ENCODE measurements around the gene SLC52A3.

Gene SLC52A3

GRCh38 chr20:766906-767305, 1.4 kb downstream of the SLC52A3 start:
- DNase-seq (ENCODE audit: low read depth in 2 of 2): no peak

GRCh38 chr20:764255-764654, 4.0 kb downstream of the SLC52A3 start:
- DNase-seq (ENCODE audit: low read depth in 2 of 2): no peak

DNA sequence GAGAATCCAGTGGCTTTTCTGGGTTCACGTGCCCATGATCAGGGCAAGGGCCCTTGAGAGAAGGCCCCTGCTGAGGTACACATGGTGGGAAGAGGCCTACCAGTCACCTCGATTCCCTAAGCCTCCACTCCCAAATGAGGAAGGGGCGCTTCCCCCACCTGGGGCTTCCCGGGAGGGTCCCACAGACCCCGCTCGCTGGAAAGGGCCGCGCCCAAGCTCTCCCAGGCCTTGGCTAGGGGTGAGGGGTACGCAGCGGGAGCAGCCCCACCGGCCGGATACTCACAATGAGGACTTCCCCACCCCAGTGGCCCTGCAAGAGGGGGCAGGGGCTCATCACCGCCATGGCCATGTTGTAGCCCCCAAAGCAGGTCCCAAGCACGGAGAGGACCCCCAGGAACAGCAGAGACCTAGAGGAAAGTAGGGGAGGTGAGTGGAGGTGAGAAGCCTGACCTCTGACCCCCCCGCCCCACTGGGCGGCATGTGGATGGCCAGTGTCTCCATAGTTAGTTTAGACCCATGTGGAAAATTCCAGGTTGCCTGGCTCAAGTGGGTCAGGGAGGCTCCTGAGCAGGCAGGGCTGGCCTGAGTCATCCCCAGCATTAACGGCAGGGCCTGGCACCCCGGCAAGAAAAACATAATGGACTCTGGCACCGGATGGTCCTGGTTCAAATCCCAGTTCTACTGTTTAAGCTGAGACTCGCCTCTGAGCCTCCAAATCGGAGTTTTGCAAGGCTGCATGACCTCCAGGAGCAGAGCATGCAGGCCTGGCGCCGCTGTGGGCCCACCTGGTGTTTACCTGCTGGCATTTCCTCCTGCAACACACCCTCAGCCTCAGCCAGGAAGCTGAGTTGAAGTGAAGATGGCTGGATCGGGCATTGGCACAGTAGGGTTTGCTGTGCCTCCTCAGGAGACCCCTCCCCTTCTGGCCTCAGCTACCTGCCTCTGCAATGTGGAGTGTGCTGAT, 6.6 kb downstream of the SLC52A3 start:
- DNase-seq (ENCODE audit: low read depth in 2 of 2): no peak

DNA sequence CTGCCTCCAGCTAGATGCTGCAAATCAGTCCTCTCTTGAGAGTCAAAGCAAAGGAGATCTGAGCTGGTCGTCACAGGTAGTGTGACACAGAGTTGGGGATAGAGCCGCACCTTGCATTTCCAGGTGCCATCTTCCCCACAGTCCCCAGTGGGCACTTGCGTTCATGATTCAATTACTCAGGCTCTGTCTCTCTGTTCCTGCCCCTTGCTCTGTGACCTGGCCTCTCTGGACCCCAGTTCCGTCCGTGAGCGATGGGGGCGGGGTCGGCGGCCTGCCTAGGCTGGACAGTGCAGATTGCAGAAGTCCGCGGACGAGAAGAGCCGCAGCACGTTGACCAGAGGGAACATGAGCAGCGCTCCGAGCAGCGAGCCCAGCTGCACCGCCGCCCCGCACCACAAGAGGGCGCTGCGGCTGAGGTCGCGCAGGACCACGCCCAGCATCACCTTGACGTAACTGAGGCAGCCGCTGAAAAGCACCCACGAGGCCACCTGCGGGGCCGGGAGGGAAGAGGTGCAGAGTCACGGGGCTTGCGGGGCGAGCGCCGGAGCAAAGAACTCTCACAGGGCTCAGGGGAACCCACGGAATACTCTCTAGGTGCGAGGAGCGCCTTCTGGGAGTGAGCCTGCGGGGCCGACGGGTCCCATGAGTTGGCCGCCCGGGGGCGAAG, 7.4 kb downstream of the SLC52A3 start:
- peak; percentile 12 to 36 for DNase-seq (ENCODE audit: low read depth in 2 of 2)

DNA sequence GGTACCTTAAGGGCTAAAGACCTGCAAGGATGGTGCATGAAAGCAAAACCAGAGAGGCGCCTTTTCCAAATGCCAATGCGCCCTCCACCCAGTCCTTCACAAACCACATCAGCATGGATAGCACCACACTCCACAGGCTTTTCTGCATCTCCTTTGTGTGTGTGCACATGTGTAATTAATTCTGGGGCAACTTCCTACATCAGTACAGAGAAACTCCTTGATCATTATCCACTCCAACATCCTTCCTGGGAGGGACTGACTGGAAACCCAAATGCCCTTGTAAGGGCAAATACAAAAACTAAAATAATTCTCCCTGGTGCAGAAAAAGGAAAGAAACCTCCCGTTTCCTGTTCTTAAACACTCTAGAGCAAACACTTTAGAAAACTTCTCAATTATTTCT, 10.8 kb downstream of the SLC52A3 start:
- no peak for DNase-seq (ENCODE audit: low read depth in 2 of 2)

- no peak for DNase-seq (ENCODE audit: low read depth in 2 of 2)
These were observed 12.4 kb downstream of the SLC52A3 start for GRCh38 chr20:755941-756340.

- DNase-seq (ENCODE audit: low read depth in 2 of 2): no peak
These were observed 13.4 kb downstream of the SLC52A3 start for GRCh38 chr20:754904-755303.

DNA sequence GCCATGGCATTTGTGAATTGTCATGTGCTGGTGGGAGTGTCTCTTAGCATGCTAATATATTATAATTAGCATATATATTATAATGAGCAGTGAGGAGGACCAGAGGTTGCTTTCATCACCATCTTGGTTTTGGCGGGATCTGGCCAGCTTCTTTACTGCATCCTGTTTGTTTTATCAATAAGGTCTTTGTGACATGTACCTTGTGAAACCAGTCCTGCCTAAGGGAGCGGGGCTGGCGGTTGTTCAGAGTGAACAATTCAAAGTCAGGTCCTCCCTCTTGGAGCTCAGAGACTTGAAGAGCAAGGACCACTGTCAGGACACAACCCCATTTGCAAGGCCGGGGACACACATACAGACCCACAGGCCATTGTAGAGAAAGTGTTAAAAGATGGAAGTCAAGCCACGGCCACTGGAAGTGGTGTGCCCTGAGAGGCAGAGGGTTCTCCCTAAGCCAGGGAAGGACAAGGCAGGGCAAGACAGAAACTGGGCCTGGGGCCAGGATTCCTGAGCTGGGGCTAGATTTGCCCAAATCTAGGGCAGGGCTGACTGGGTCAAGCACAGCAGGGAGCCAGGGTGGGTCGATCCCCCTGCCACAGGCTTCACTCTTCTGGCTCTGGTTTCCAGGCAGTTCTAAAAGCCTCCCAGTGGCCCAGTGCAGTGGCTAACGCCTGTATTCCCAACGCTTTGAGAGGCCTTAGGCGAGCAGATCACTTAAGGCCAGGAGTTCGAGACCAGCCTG, 14.2 kb downstream of the SLC52A3 start:
- DNase-seq (ENCODE audit: low read depth in 2 of 2): no peak

GRCh38 chr20:753136-753535, 15.2 kb downstream of the SLC52A3 start:
- DNase-seq (ENCODE audit: low read depth in 2 of 2): no peak

- DNase-seq (ENCODE audit: low read depth in 2 of 2): no peak
These were observed 16.0 kb downstream of the SLC52A3 start for GRCh38 chr20:752291-752690.

- DNase-seq (ENCODE audit: low read depth in 2 of 2): no peak
These were observed 16.5 kb downstream of the SLC52A3 start for GRCh38 chr20:751761-752160.

DNA sequence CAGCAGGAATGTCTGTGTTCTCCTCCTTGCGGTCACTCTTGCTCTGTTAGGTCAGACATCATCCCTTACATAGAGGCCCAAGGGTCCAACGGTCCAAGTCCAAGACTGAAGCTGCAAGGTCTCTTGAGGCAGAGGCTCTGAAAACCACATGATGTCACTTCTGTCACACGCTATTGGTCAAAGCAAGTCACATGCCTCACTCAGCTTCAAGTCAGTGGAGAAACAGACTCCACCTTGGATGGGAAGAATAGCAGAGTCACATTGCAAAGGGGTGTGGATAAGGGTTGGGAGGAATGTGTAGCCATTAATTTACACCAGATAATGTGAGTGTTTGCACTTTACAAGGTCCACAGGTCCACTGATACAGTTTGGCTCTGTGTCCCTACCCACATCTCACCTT, 17.5 kb downstream of the SLC52A3 start:
- no peak for DNase-seq (ENCODE audit: low read depth in 2 of 2)

- no peak for DNase-seq (ENCODE audit: low read depth in 2 of 2)
These were observed 22.5 kb downstream of the SLC52A3 start for GRCh38 chr20:745683-746301.

- DNase-seq (ENCODE audit: low read depth in 2 of 2): no peak
These were observed 26.1 kb downstream of the SLC52A3 start for GRCh38 chr20:742156-742555.

GRCh38 chr20:741620-742019, 26.7 kb downstream of the SLC52A3 start:
- DNase-seq (ENCODE audit: low read depth in 2 of 2): no peak

- no peak for DNase-seq (ENCODE audit: low read depth in 2 of 2)
These were observed 28.1 kb downstream of the SLC52A3 start for GRCh38 chr20:740162-740561.

DNA sequence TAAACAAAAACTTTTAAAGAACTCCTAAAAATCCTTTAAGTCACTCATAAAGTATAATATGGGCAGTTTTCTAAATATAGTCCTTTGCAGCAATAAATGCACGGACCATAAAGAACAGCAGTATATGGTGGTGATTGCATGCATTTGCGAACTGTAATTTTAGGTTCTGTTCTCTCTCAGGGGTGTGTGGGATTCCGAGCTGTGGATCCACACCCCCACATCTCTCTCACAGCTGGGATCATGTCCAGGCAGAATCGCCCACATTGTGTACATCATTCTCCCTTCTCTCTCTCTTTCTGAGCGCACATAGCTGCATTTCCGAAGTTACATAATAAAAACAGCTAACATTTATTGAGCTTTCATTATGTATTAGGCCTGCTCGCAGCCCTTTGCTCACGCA, 28.6 kb downstream of the SLC52A3 start:
- no peak for DNase-seq (ENCODE audit: low read depth in 2 of 2)

DNA sequence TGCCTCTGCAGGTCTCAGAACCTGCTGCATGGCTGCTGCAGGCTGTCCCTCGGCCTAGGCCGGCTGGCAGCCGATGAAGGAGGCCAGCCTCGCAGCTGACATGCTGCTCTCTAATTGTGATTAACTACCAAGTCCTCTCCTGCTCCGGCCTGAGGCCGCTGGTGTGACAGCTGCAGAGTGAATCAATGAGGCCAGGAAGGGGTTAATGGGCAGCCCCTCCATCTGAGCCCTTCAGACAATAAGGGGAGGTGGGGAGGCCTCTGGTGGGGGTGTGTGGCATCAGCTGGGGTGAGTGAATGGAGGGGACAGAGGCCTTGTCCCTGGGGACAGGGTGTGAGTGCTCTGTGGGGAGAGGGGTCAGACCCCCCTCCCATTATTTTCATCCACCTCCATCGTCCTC, 34.4 kb downstream of the SLC52A3 start:
- DNase-seq (ENCODE audit: low read depth in 2 of 2): no peak

DNA sequence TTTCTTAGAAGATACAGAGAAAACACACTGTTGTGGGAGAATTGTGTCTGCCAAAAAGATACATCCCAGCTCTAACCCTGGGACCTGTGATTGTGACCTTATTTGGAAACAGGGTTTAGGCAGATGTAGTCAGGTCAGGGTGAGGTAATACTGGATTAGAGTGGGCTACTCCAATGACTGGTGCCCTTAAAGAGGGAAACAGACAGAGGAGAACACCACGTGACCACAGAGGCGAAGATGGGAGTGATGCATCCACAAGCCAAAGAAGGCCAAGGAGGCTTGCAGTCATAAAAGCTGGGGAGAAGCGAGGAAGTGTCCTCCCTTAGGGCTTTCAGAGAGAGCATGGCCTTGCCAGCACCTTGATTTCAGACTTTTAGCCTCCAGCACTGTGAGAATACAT, 35.6 kb downstream of the SLC52A3 start:
- DNase-seq (ENCODE audit: low read depth in 2 of 2): no peak

DNA sequence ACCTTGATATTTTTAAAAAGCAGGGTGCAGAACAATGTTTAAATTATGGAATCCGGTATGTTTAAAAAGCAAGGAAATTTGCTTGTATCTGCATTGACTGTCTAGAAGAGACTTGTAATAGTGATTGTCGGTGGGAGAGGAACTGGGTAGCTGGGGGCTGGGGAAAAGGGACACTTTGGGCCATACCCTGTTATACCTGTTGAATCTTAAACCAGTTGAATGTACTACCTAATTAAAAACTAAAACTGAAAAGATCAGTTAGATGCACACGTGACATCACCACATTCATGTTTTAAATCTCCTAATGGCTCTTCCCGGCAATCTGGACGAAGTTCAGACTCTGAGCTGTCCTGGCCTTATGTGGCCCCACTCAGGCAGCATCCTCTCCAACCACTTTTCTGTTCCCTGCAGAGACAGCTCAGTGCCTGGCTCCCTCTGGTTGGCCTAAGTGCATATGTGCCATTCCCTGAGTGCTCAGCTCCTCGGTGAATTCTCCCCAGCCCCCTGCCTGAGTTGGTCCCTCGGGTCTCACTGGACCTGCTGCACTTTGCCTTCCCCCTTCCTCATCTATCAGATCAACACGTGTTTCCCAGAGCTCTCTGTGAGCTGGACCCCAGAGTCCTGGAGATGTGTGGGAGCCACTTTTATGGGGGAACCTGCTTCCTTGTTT, 36.3 kb downstream of the SLC52A3 start:
- DNase-seq (ENCODE audit: low read depth in 2 of 2): no peak

GRCh38 chr20:730005-730404, 38.3 kb downstream of the SLC52A3 start:
- no peak for DNase-seq (ENCODE audit: low read depth in 2 of 2)

Data from stimulated activated CD4-positive, alpha-beta T cell treated with anti-CD3 and anti-CD28 coated beads, Interleukin-15, amount 100 ng/mL, for 48 hours (primary cell).